Vagina (tissue), 2 donors: Measurements from ENCODE around the gene MICAL3. TPM values are rescaled to one million over a fixed set of nuclear protein-coding genes. Genes with fewer than 3 reads are reported as not detected.

Experiments used
- DNase-seq, 2 donors: peaks; one replicate each; pipeline ENCODE4 v3.0.0-alpha.2; 2017; ENCODE audit errors: extremely low spot score in 2 of 2
- H3K27ac ChIP-seq: fragments of 200-600 bp; sonication (generic); one replicate; pipeline ENCODE4 v1.5.1; 2019
- H3K27me3 ChIP-seq: fragments of 200-600 bp; sonication (generic); one replicate; pipeline ENCODE4 v1.5.1; 2019
- H3K36me3 ChIP-seq, 2 donors: fragments of 200-600 bp; sonication (generic); one replicate each; pipeline ENCODE4 v1.5.1; 2017 to 2019
- H3K4me1 ChIP-seq: fragments of 200-600 bp; sonication (generic); one replicate; pipeline ENCODE4 v1.5.1; 2019
- H3K4me3 ChIP-seq, 2 donors: fragments of 200-600 bp; sonication (generic); 1 replicate in 1 of 2; 2 replicates in 1 of 2; pipeline ENCODE4 v1.5.1; 2016 to 2019
- H3K9me3 ChIP-seq: fragments of 200-600 bp; sonication (generic); one replicate; pipeline ENCODE4 v1.5.1; 2019
- POLR2A ChIP-seq, 2 donors: fragments of 450-650 bp; IDR thresholded peaks; one replicate each; pipeline ENCODE4 v1.6.1; 2017; ENCODE audit warnings: antibody characterized with exemption in 2 of 2, mild to moderate bottlenecking in 2 of 2, moderate library complexity in 2 of 2
- POLR2AphosphoS5 ChIP-seq, 2 donors: sonication (generic); formaldehyde crosslinking; IDR thresholded peaks; one replicate each; pipeline ENCODE4 v1.9.0; 2017; ENCODE audit warnings: antibody characterized with exemption in 2 of 2, mild to moderate bottlenecking in 2 of 2, low read depth in 1 of 2; ENCODE audit not compliant: insufficient read depth in 1 of 2
- intact Hi-C: fragments of 100-400 bp; cut with DNase I; formaldehyde crosslinking; loops from one replicate; pipeline ENCODE4 v1.15.1; 2023
- total RNA-seq: library from RNA; depleted of rRNA; stranded (reverse); fragments of >200 nt; gene quantifications from one replicate; pipeline ENCODE4 v1.2.3, GENCODE V29; 2016
- TF ChIP-seq, protein P1 (sequence below), 3 experiments: fragments of 450-650 bp in 2 of 3; fragments of 200-600 bp in 1 of 3; sonication (generic) in 1 of 3; IDR thresholded peaks; one replicate each; pipeline ENCODE4 v1.5.1; 2017 to 2019; ENCODE audit warnings: antibody characterized with exemption in 3 of 3, mild to moderate bottlenecking in 2 of 3, moderate library complexity in 2 of 3

Gene MICAL3
- total RNA-seq, 1 donor from 2014 or later, result 35.1 TPM

- Histone ChIP-seq H3K27me3 (no peaks in the 10 kb centered on the region), H3K4me1 (peaks cover 54% of the 10 kb centered on the region), H3K4me3 (peak overlapping the region in 1 of 2 donors; percentile 13), H3K9me3 (no peaks in the 10 kb centered on the region), H3K36me3 (no peaks in the 10 kb centered on the region), H3K27ac (no peak overlapping the region)
- TF ChIP-seq, protein P1, sequence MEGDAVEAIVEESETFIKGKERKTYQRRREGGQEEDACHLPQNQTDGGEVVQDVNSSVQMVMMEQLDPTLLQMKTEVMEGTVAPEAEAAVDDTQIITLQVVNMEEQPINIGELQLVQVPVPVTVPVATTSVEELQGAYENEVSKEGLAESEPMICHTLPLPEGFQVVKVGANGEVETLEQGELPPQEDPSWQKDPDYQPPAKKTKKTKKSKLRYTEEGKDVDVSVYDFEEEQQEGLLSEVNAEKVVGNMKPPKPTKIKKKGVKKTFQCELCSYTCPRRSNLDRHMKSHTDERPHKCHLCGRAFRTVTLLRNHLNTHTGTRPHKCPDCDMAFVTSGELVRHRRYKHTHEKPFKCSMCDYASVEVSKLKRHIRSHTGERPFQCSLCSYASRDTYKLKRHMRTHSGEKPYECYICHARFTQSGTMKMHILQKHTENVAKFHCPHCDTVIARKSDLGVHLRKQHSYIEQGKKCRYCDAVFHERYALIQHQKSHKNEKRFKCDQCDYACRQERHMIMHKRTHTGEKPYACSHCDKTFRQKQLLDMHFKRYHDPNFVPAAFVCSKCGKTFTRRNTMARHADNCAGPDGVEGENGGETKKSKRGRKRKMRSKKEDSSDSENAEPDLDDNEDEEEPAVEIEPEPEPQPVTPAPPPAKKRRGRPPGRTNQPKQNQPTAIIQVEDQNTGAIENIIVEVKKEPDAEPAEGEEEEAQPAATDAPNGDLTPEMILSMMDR (IDR thresholded peaks at IDR 0.05), result no peak
- TF ChIP-seq POLR2AphosphoS5 (IDR thresholded peaks at IDR 0.05; ENCODE audit: insufficient read depth in 1 of 2, low read depth in 1 of 2) (no peak), POLR2A (IDR thresholded peaks at IDR 0.05) (no peak)
- intact Hi-C loops, result no loop called here
- DNase-seq, result no peak
These were observed 104.2 kb downstream of the MICAL3 start for GRCh38 chr22:17920145-17920605.

DNA sequence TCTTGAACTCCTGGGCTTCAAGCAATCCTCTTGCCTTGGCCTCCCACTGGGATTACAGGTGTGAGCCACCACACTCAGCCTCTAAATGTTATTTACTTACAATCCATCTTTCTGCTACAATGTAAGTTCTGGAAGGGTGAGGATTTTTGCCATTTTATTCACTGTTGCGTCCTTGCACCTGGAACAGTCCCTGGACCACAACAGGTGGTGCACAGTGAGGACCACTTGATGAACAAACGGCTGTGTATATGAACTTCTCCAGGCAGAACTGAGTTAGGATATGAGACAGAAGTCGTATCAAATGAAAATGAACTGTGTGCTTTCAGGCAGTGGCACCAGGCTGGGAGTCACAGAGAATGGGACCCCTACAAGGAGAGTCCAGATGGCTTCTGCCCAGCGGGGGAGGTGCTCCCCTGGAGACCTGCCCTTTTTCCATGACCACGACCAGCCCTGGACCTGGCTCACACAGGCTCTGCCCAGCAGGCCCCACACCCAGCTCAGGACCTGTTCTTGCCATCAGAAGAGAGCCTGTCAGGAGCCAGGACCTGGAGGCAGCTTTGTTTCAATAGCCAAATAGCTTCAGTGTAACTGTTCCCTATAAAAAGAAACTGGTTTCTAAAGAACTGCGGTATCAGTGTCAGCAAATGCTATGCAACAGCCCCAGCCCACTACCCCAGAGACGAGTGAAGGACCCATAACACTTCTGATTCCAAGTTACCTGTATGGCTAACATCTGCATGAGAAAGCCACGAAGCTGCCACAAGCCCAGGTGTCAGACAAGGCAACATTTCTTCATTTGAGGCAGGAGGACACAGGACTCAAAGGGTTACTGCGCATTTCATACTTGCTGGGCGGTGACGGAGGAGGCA lies 104.9 kb downstream of the MICAL3 start:
- Histone ChIP-seq H3K36me3 (no peaks in the 10 kb centered on the region), H3K27ac (no peak overlapping the region), H3K4me1 (peaks cover 47% of the 10 kb centered on the region), H3K27me3 (no peaks in the 10 kb centered on the region), H3K9me3 (no peaks in the 10 kb centered on the region), H3K4me3 (peak overlapping the region in 1 of 2 donors; percentile 13)
- intact Hi-C loops, result no loop called here
- TF ChIP-seq, protein P1 (IDR thresholded peaks at IDR 0.05), result no peak
- TF ChIP-seq POLR2AphosphoS5 (IDR thresholded peaks at IDR 0.05; ENCODE audit: insufficient read depth in 1 of 2, low read depth in 1 of 2), result no peak
- no peak for TF ChIP-seq POLR2A (IDR thresholded peaks at IDR 0.05)
- no peak for DNase-seq

GRCh38 chr22:17918840-17919239 lies 105.5 kb downstream of the MICAL3 start:
- TF ChIP-seq POLR2AphosphoS5 (IDR thresholded peaks at IDR 0.05; ENCODE audit: insufficient read depth in 1 of 2, low read depth in 1 of 2) (no peak), POLR2A (IDR thresholded peaks at IDR 0.05) (no peak)
- TF ChIP-seq, protein P1 (IDR thresholded peaks at IDR 0.05), result no peak
- intact Hi-C loops, result no loop called here
- DNase-seq, result no peak
- no peaks in the 10 kb centered on the region for H3K36me3 ChIP-seq
- H3K4me3 ChIP-seq, result no peak overlapping the region
- H3K9me3 ChIP-seq, result no peaks in the 10 kb centered on the region
- no peaks in the 10 kb centered on the region for H3K27me3 ChIP-seq
- peaks cover 40% of the 10 kb centered on the region for H3K4me1 ChIP-seq
- no peak overlapping the region for H3K27ac ChIP-seq

DNA sequence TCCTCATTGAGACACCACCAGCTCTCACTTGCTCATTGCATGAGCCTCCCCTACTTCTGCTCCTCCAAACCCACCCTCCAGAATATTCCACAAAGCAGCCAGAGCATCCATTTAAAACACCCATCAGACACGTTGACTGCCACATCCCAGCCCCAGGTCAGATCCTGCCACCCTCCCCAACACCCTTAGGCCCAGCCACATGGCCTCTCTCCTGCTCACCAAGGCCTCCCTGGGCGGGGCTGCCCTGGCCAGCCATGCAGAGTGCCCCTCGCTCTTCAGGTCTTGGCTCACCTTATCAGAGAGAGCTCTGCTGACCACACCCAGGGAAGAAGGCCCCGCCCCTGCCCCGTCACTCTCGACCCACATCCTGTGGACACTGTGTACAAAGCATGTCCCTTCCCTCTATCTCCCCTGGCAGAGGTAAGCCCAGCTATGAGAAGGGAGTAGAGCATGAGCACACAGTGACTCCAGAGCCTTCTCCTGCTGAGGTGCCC lies 106.8 kb downstream of the MICAL3 start:
- DNase-seq, result no peak
- H3K27ac ChIP-seq, result no peak overlapping the region
- peaks cover 27% of the 10 kb centered on the region for H3K4me1 ChIP-seq
- TF ChIP-seq POLR2A (IDR thresholded peaks at IDR 0.05), result no peak
- no peak for TF ChIP-seq POLR2AphosphoS5 (IDR thresholded peaks at IDR 0.05; ENCODE audit: insufficient read depth in 1 of 2, low read depth in 1 of 2)
- TF ChIP-seq, protein P1 (IDR thresholded peaks at IDR 0.05), result no peak
- no peaks in the 10 kb centered on the region for H3K27me3 ChIP-seq
- no peaks in the 10 kb centered on the region for H3K9me3 ChIP-seq
- H3K4me3 ChIP-seq, result no peak overlapping the region
- intact Hi-C loops, result no loop called here
- H3K36me3 ChIP-seq, result no peaks in the 10 kb centered on the region
